K562 (cell line): ENCODE data around the gene RPTOR. TPM values are rescaled to one million over a fixed set of nuclear protein-coding genes. Genes with fewer than 3 reads are reported as not detected.

Experiments used
- ATAC-seq: fragments of 200-7000 bp; cut with Tn5 transposase; 3 replicates; pipeline ENCODE4 v1.9.1; 2020; ENCODE audit warnings: moderate library complexity
- BruUV-seq: library from RNA; stranded (reverse); fragments of 400-500 nt; replicated peaks from 2 replicates; lab custom pipeline; 2021; lab: Mats Ljungman, UMichigan
- CTCF ChIA-PET: fragments of 300-600 bp; formaldehyde crosslinking; extraction: SDS; loops from one replicate; lab custom pipeline; 2021; ENCODE audit warnings: low intra/inter-chr PET ratio; lab: Yijun Ruan, JAX
- POLR2A ChIA-PET: fragments of 300-600, 350-650 bp; sonication (Branson Sonifier 250); formaldehyde crosslinking; extraction: SDS; loops from one replicate; lab custom pipeline; 2021; ENCODE audit warnings: antibody characterized with exemption, inconsistent platforms; lab: Yijun Ruan, JAX
- DNase-seq, 4 experiments: peaks; one replicate each; pipeline versions ENCODE4 v3.0.0 to v3.0.0-alpha.2; 2011 to 2018; ENCODE audit warnings: low spot score in 3 of 4, mixed read lengths in 3 of 4; ENCODE audit errors: extremely low read depth in 1 of 4
- FAIRE-seq: peaks from 2 replicates; lab custom pipeline; 2011; peaks lifted over from hg19 to GRCh38; lab: Jason Lieb, UNC
- H2AFZ ChIP-seq: 2 replicates; pipeline ENCODE4 v1.6.0; 2011; ENCODE audit warnings: low read depth, low read length, control low read depth, inconsistent platforms
- H3K27ac ChIP-seq: fragments of 200-600 bp; 3 replicates; pipeline ENCODE4 v1.8.0; 2011; ENCODE audit warnings: low read depth, mild to moderate bottlenecking, control low read depth, inconsistent platforms, low read length, moderate library complexity, mixed read lengths; ENCODE audit errors: extremely low read depth
- H3K27me3 ChIP-seq, 2 experiments: fragments of 300-600 bp in 1 of 2; 2 replicates in 1 of 2; 3 replicates in 1 of 2; pipeline versions ENCODE4 v1.6.0 to v1.8.0; 2011; ENCODE audit warnings: inconsistent platforms in 2 of 2, low read length in 2 of 2, mild to moderate bottlenecking in 1 of 2, mixed read lengths in 1 of 2, moderate library complexity in 1 of 2; ENCODE audit not compliant: control insufficient read depth in 2 of 2, insufficient read depth in 2 of 2
- H3K36me3 ChIP-seq: fragments of 300-600 bp; 3 replicates; pipeline ENCODE4 v1.8.0; 2011; ENCODE audit warnings: mild to moderate bottlenecking, low read length, inconsistent platforms; ENCODE audit not compliant: control insufficient read depth, insufficient read depth
- H3K4me1 ChIP-seq, 2 experiments: fragments of 200-600 bp in 1 of 2; replicated peaks in 1 of 2; 2 replicates in 1 of 2; 3 replicates in 1 of 2; pipeline versions ENCODE4 v1.5.1 to v1.8.0; 2011; ENCODE audit warnings: inconsistent platforms in 2 of 2, low read length in 2 of 2, mild to moderate bottlenecking in 1 of 2, mixed read lengths in 1 of 2, moderate library complexity in 1 of 2; ENCODE audit not compliant: control insufficient read depth in 2 of 2, insufficient read depth in 2 of 2
- H3K4me2 ChIP-seq: 2 replicates; pipeline ENCODE4 v1.6.1; 2011; ENCODE audit warnings: low read length, control low read depth, inconsistent platforms, mixed read lengths; ENCODE audit not compliant: insufficient read depth
- H3K4me3 ChIP-seq: fragments of 200-600 bp; sonication (generic), shearing (Covaris generic); 2 replicates; pipeline ENCODE4 v1.5.1; 2016; ENCODE audit warnings: control low read depth, inconsistent platforms
- H3K79me2 ChIP-seq: fragments of 200-600 bp; 3 replicates; pipeline ENCODE4 v1.8.0; 2011; ENCODE audit warnings: low read length, inconsistent platforms; ENCODE audit not compliant: control insufficient read depth, insufficient read depth
- H3K9ac ChIP-seq, 2 experiments: 2 replicates each; pipeline versions ENCODE4 v1.6.0 to v1.6.1; 2011; ENCODE audit warnings: low read depth in 2 of 2, low read length in 2 of 2, control low read depth in 1 of 2, inconsistent platforms in 1 of 2, mild to moderate bottlenecking in 1 of 2, mixed read lengths in 1 of 2; ENCODE audit not compliant: insufficient read depth in 1 of 2
- H3K9me1 ChIP-seq: one replicate; pipeline ENCODE4 v1.6.0; 2011; ENCODE audit warnings: inconsistent platforms, mild to moderate bottlenecking, low read length, moderate library complexity; ENCODE audit not compliant: control insufficient read depth, insufficient read depth
- H3K9me3 ChIP-seq: replicated peaks from 2 replicates; pipeline ENCODE4 v1.5.1; 2011; ENCODE audit warnings: low read depth, low read length, inconsistent platforms; ENCODE audit not compliant: control insufficient read depth, insufficient read depth
- H4K20me1 ChIP-seq: replicated peaks from 2 replicates; pipeline ENCODE4 v1.6.1; 2011; ENCODE audit warnings: low read length, inconsistent platforms, mixed read lengths; ENCODE audit not compliant: control insufficient read depth, insufficient read depth
- KHSRP ChIP-seq: fragments of 450-650 bp; IDR thresholded peaks from 2 replicates; pipeline ENCODE4 v1.6.1; 2017
- TEAD4 ChIP-seq, 2 experiments: sonication (generic) in 1 of 2; formaldehyde crosslinking in 1 of 2; IDR thresholded peaks; 2 replicates each; pipeline versions ENCODE4 v1.6.1 to v1.8.0; 2012 to 2022; ENCODE audit warnings: borderline replicate concordance in 1 of 2, inconsistent platforms in 1 of 2, low read length in 1 of 2, mild to moderate bottlenecking in 1 of 2, missing genetic modification reagents in 1 of 2
- WGBS: fragments of 100-300 bp; shearing (Covaris generic); methylation state at CpG from one replicate; pipeline ENCODE4 v1.1.6; 2016; ENCODE audit warnings: low coverage, mixed read lengths; ENCODE audit not compliant: insufficient coverage; ENCODE audit errors: missing lambda C conversion rate; 5-methylcytosine and 5-hydroxymethylcytosine counted together
- in situ Hi-C: fragments of 300-500 bp; cut with MboI; formaldehyde crosslinking; loops from 4 replicates; pipeline ENCODE4 v1.15.0; 2018; ENCODE audit warnings: inconsistent platforms, mixed read lengths
- intact Hi-C: fragments of 100-400 bp; cut with micrococcal nuclease; formaldehyde crosslinking; loops from 2 replicates; pipeline ENCODE4 v1.14.2; 2022
- polyA plus RNA-seq, 8 experiments: library from polyadenylated mRNA; depleted of rRNA in 4 of 8; stranded (reverse) in 5 of 8; unstranded in 3 of 8; fragments of >200 nt; fragmentation: Nextera tagmentation in 2 of 8; fragmentation: Illumina TruSeq in 1 of 8; extraction: Ambion mirVana in 2 of 8; extraction: Trizol in 1 of 8; gene quantifications; 2 replicates each; pipeline versions ENCODE4 v1.2.1 to v1.2.3, GENCODE V29; 2011 to 2014; ENCODE audit warnings: inconsistent platforms in 1 of 8, missing spikeins in 1 of 8
- total RNA-seq, 7 experiments: library from RNA; depleted of rRNA in 6 of 7; stranded (reverse); fragments of >200 nt in 6 of 7; fragmentation: Illumina TruSeq in 2 of 7; extraction: Trizol in 2 of 7; gene quantifications; 2 replicates each; pipeline versions ENCODE4 v1.2.1 to v1.2.3, GENCODE V29; 2011 to 2021; ENCODE audit warnings: low replicate concordance in 1 of 7

Gene RPTOR
- total and polyA plus RNA-seq, 9 of the 15 experiments (the other 6 are each of a cell fraction or from before 2014, with no cell fraction given) = 0.24 to 54.1 (median 10.2) TPM

DNA sequence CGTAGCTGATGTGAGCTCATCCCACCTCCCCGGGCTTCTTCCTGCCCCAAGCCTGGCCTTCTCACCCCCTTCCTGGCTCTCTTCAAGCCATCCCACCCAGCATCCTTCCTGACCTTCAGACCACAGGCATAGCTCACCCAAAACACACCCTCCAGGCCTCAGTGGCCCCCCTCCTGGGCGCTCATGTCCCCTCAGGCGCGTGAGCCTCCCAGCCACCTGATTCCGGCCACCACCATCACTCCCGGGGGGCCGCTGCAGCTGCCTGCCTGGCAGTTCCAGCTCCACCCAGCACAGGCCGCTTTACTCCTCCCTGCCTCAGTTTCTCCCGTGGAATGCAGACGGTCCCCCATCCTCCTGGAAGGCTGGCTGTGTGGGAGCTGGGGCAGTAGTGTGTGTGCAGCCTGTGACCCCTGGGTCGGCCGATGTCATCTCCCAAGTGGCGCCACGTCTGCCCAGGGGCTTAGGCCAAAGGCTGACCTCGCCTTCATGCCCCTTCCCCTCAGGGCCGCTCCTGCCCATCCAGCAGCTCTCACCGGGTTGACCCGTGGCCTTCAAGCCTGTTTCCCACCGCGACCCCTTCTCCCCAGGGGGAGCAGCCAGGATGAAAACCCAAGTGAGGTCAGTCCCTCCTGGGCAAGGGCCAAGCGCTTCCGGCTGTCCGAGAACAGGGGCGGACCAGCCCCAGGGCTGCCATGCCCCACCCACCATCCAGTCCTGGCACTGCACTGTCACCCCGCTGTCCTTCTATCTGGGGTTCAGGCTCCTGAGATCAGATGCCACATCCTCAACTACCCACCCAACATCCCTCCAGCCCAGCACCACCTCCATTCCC, 435.1 kb downstream of the RPTOR start:
- intact Hi-C loops (loop anchor here (5.0 to 10.0 kb wide), 2 partner anchors 245 to 552 kb away; partner anchors contain the start of gene CEP131), in situ Hi-C loops (loop anchor here (5.0 to 10.0 kb wide), 2 partner anchors 552 to 785 kb away; no protein-coding TSS in a partner anchor)
- no peak for TF ChIP-seq KHSRP
- TF ChIP-seq TEAD4 (IDR thresholded peaks at IDR 0.05; ENCODE audit: low read length) = no peak
- TF ChIP-seq TEAD4 (CRISPR knock-in tag; IDR thresholded peaks at IDR 0.05; ENCODE audit: borderline replicate concordance) = 0 out of 2 replicates have a peak, but pooled peaks have one; percentile 23
- H4K20me1 ChIP-seq = 0 out of 2 replicates have a peak, but pooled peaks cover 6% of the 10 kb centered on the region
- H3K4me3 ChIP-seq = no peak overlapping the region
- DNase-seq (no peak), ATAC-seq (no peak), FAIRE-seq (no peak)
- H3K79me2 ChIP-seq = no peaks in the 10 kb centered on the region
- H3K27me3 ChIP-seq = peaks cover 12 to 32% of the 10 kb centered on the region in 2 experiments; a peak in 4 of 5 replicates
- H3K4me1 ChIP-seq = peaks cover 0 to 38% of the 10 kb centered on the region in 2 experiments; a peak in 3 of 5 replicates
- no TSS peak for BruUV-seq
- no peaks in the 10 kb centered on the region for H3K36me3 ChIP-seq
- 53% methylated on average over 17 of the region's 26 CpGs for WGBS
- POLR2A ChIA-PET = interaction anchor here (0.7 kb wide), 1 partner anchor 576 kb away, joined by 3 read pairs; no protein-coding TSS in a partner anchor
- H3K9me3 ChIP-seq = no peaks in the 10 kb centered on the region
- no peak overlapping the region for H3K27ac ChIP-seq
- no peak overlapping the region; the same call in 1 of the 2 replicates for H2AFZ ChIP-seq
- H3K9ac ChIP-seq = no peak overlapping the region
- CTCF ChIA-PET = interaction anchor here (0.8 kb wide), 1 partner anchor 782 kb away, joined by 3 read pairs; no protein-coding TSS in a partner anchor
- H3K9me1 ChIP-seq = no peaks in the 10 kb centered on the region
- H3K4me2 ChIP-seq = no peak overlapping the region
